SJCRH30 (cell line): Measurements from ENCODE around the gene LRRC3B. TPM values are rescaled to one million over a fixed set of nuclear protein-coding genes. Genes with fewer than 3 reads are reported as not detected.

Experiments used
- DNase-seq, 2 experiments: peaks; one replicate each; pipeline ENCODE4 v3.0.0-alpha.2; 2015 to 2020
- H3K27ac ChIP-seq: fragments of 250-450 bp; sonication (Bioruptor Pico); 2 replicates; pipeline ENCODE4 v1.5.1; 2020; ENCODE audit warnings: mild to moderate bottlenecking, moderate library complexity
- H3K27me3 ChIP-seq: fragments of 250-450 bp; sonication (Bioruptor Pico); 2 replicates; pipeline ENCODE4 v1.5.1; 2020; ENCODE audit warnings: mild to moderate bottlenecking, moderate library complexity
- H3K36me3 ChIP-seq: fragments of 250-450 bp; sonication (Bioruptor Pico); 2 replicates; pipeline ENCODE4 v1.5.1; 2020; ENCODE audit warnings: mild to moderate bottlenecking, moderate library complexity
- H3K4me1 ChIP-seq: fragments of 250-450 bp; sonication (Bioruptor Pico); 2 replicates; pipeline ENCODE4 v1.5.1; 2020; ENCODE audit warnings: mild to moderate bottlenecking, moderate library complexity
- H3K4me3 ChIP-seq: fragments of 250-450 bp; sonication (Bioruptor Pico); 2 replicates; pipeline ENCODE4 v1.5.1; 2020; ENCODE audit warnings: mild to moderate bottlenecking, moderate library complexity
- H3K9me3 ChIP-seq: fragments of 250-450 bp; sonication (Bioruptor Pico); replicated peaks from 2 replicates; pipeline ENCODE4 v1.5.1; 2020; ENCODE audit warnings: mild to moderate bottlenecking, moderate library complexity
- total RNA-seq: library from RNA; depleted of rRNA; stranded (reverse); fragments of >200 nt; shearing (Covaris generic); gene quantifications from 2 replicates; pipeline ENCODE4 v1.2.3, GENCODE V29; 2014

The LRRC3B gene
- total RNA-seq, 1 experiment from 2014 or later: not detected

DNA sequence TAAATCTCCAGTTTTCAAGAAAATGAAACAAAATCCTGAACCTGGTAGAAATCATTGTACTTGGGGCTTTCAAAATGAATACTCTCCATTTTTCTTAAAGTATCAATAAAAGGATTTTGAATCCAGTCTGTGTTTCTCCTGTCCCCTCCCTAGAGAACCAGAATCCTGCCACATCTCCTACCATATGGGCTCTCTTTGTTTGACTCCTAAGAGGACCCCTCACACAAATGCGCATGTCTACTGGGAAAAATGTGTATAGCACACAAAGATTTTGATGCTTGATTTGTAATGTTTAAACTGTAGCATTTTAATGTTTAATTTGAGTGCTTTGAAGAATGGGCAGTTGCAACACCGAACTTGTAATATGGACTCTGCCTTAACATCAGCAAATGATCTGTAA is 25.9 kb downstream of the LRRC3B start:
- Histone ChIP-seq H3K4me1 (peaks cover 10% of the 10 kb centered on the region), H3K4me3 (no peak overlapping the region), H3K27me3 (peaks cover 6% of the 10 kb centered on the region), H3K36me3 (no peaks in the 10 kb centered on the region), H3K9me3 (no peaks in the 10 kb centered on the region), H3K27ac (no peak overlapping the region)
- DNase-seq: no peak

DNA sequence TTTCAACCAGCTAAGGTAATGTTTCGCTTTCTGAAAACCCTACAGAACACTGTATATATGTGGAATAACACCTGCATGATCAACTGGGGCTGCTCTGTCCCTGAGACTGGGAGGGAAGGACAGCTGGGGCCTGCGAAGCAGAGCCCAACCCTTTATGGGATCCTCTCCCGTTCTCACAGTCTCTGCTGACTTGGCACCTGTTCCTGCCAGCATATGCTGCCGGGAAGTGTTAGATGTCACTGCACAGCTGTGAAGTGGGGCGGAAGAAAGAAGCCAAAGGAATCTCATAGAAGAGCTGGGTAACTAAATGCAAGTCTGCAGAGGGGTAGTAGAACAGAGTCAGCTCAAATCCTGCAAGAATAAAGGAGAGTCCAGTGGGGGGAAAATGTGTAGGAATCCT is 29.6 kb downstream of the LRRC3B start:
- Histone ChIP-seq H3K36me3 (no peaks in the 10 kb centered on the region), H3K9me3 (no peaks in the 10 kb centered on the region), H3K4me1 (peaks cover 10% of the 10 kb centered on the region), H3K4me3 (no peak overlapping the region), H3K27ac (no peak overlapping the region), H3K27me3 (no peaks in the 10 kb centered on the region; the same call in 1 of the 2 replicates)
- DNase-seq: peak; percentile 89 to 97

DNA sequence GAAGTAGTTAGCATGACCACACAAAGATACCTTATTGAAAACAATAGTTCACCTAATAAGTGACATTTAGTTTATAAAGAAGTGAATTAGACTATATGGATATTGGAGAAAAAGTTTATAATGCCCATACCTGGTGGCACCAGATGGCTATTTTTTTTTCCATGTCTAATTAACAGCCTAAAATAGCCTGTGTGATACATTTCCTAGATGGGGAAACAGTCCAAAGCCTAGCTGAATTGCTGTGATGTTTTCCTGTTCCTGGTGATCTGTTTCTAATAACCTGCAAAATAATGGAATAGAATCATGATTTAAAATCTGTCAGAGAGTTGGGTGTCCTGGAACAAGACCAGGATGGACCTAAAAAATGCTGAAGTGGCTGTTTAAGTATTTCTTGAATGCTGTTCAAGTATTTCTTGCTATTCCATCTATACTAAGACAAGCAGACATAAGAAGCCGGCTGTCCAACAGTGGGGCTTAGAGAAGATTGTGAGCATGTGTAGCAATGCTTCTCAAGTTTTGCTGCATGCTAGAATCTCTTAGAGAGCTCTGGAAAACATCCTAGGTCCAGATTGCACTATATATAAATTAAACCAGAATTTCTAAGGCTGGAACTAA is 31.3 kb downstream of the LRRC3B start:
- peaks cover 10% of the 10 kb centered on the region for H3K4me1 ChIP-seq
- peaks cover 2% of the 10 kb centered on the region; the same call in 1 of the 2 replicates for H3K27me3 ChIP-seq
- no peak overlapping the region for H3K4me3 ChIP-seq
- no peak overlapping the region for H3K27ac ChIP-seq
- H3K9me3 ChIP-seq: no peaks in the 10 kb centered on the region
- no peaks in the 10 kb centered on the region for H3K36me3 ChIP-seq
- no peak for DNase-seq

DNA sequence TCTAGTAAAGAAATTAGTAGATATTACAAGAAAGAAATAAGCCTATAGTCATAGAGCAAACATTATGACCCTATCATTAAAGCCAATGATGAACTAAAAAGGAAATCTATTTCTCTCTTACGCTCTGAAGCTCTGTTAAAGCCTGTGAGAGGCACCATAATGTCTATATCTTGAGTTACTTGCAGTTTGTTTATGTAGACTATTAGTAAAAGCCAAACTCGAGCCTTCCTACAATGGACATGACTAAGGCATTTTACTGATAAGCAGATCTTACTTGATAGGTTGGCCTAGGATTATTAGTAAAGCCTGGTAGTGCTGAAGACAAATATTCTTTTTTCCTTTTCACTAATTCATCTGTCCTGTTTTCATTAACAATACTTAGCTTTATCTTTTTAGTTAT is 32.7 kb downstream of the LRRC3B start:
- peaks cover 10% of the 10 kb centered on the region for H3K4me1 ChIP-seq
- no peak overlapping the region for H3K27ac ChIP-seq
- 0 out of 2 replicates have a peak, but pooled peaks cover 2% of the 10 kb centered on the region for H3K27me3 ChIP-seq
- H3K36me3 ChIP-seq: no peaks in the 10 kb centered on the region
- H3K4me3 ChIP-seq: no peak overlapping the region
- no peak for DNase-seq
- H3K9me3 ChIP-seq: no peaks in the 10 kb centered on the region

DNA sequence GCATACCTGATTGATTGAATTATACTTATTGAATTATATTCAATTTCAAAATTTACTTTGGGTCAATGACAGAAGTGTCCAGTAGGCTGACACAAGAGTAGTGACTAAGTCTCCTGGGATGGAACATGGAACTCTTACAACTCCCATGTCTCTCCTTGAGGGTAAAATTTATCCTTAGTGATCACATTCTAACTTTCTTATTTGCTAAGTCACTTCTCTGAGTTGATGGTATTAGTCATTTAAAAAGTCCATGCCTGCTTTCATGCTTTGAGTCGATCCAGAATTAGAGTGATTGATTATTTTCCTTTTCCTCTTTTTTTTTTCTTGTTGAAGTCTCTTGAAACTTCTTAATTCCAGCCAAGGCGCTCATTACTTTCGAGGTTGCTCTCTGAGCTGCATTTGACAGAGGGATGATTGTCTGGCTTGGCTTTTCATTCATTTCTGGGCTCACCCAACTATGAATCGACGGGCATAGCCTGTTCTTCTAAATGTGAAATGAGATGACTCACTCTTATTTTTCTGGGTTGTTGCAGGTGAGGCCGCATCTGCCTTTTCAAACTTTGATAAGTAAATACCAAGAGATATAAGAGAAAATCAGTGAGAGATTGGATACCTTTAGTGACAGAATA is 34.9 kb downstream of the LRRC3B start:
- 0 out of 2 replicates have a peak, but pooled peaks cover 2% of the 10 kb centered on the region for H3K27me3 ChIP-seq
- no peak for DNase-seq
- H3K27ac ChIP-seq: no peak overlapping the region
- H3K4me3 ChIP-seq: no peak overlapping the region
- peaks cover 4% of the 10 kb centered on the region; the same call in 1 of the 2 replicates for H3K4me1 ChIP-seq
- H3K36me3 ChIP-seq: no peaks in the 10 kb centered on the region
- H3K9me3 ChIP-seq: no peaks in the 10 kb centered on the region

DNA sequence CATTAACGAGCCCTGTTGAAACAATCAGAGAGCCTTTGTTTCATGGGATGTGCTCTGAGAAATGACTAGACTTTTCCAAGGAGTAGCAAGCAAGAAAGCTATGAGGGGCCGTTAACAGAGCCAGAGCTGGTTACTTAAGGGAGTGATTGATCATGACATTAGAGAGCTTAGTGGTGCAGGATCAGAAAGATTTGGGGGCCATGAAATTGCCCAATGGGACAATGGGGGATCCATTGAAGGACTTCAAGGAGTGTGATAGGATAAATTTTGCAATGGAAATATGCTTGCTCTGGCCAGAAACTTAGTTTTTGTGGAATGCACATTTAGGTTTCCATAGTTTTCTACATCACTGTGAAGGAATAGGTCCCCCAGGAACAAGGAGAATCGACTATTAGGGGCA is 45.6 kb downstream of the LRRC3B start:
- Histone ChIP-seq H3K4me1 (no peaks in the 10 kb centered on the region), H3K4me3 (no peak overlapping the region), H3K27ac (no peak overlapping the region), H3K9me3 (no peaks in the 10 kb centered on the region), H3K27me3 (no peaks in the 10 kb centered on the region), H3K36me3 (no peaks in the 10 kb centered on the region)
- no peak for DNase-seq

DNA sequence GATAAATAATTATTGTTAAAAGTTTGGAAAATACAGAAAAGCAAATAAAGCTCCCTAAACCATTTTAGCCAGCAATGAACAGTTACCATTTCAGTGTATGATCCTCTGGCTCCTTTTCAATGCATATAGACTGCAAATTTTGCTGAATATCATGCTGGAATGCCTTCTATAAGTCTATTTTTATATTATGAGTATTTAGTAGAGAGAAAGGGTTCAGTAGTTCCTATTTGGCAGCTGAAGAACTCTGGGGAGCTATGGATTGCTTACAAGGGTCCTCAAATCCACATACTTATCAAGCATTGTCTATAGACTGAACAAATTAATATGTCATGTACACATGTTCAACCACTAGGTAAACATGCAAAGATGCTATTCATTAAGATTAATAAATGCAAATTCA is 46.1 kb downstream of the LRRC3B start:
- Histone ChIP-seq H3K4me1 (no peaks in the 10 kb centered on the region), H3K27me3 (no peaks in the 10 kb centered on the region), H3K36me3 (no peaks in the 10 kb centered on the region), H3K27ac (no peak overlapping the region), H3K4me3 (no peak overlapping the region), H3K9me3 (no peaks in the 10 kb centered on the region)
- no peak for DNase-seq

DNA sequence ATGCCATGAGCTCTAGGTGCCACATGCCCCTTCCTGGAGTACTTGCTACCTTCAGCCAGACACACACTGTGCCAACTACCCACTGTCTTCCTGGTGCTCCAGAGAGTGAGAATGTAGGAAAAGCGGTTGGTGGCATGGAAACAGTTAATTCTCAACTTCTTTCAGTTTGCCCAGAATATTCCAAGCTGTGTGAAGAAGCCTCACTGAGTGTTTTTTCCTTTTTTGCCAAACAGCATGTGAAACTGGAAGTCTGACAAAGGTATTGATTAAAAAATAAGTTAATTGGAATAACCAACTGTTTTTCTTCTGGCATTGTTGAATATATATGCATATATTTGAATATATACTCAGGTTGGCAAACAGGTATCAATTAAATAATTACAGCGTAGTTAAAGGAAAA is 52.8 kb downstream of the LRRC3B start:
- no peaks in the 10 kb centered on the region for H3K4me1 ChIP-seq
- no peak overlapping the region for H3K4me3 ChIP-seq
- H3K36me3 ChIP-seq: no peaks in the 10 kb centered on the region
- H3K27ac ChIP-seq: no peak overlapping the region
- H3K27me3 ChIP-seq: no peaks in the 10 kb centered on the region
- H3K9me3 ChIP-seq: no peaks in the 10 kb centered on the region
- no peak for DNase-seq

DNA sequence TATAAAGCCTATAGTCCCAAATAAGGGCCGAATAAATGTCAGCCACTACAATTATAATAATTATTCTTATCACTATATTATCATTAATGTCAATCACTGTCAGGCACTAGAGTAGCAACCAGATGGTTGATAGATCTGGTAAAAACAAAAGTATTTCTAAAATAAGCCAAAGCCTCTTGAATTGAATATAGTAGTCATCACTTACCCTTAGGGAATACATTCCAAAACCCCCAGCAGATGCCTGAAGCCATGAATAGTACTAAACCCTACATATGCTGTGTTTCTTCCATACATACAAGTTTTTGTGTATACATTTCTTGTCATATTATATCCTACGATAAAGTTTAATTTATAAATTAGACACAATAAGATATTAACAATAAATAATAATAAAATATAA is 59.1 kb downstream of the LRRC3B start:
- Histone ChIP-seq H3K4me3 (no peak overlapping the region), H3K9me3 (no peaks in the 10 kb centered on the region), H3K36me3 (no peaks in the 10 kb centered on the region)

DNA sequence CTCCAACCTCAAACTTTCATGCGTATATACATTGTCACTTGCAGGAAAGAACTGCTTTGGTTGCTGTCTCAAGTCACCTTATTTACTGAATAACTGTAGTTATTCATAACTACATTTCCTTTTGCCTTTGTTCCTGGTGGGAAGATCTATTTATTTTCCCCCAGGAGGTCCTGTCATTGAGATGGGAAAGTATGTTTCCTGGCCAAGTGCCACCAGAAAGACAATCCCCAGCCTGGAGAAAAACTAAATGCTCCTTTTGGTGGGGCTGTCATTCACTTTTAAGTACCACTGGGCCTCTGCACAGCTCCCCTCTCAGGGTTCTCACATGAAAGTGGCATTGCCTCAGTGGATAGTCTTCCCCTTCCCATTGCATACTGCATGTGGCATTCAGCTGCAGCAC is 59.8 kb downstream of the LRRC3B start:
- Histone ChIP-seq H3K27me3 (no peaks in the 10 kb centered on the region), H3K9me3 (no peaks in the 10 kb centered on the region), H3K36me3 (no peaks in the 10 kb centered on the region), H3K4me3 (no peak overlapping the region), H3K27ac (no peak overlapping the region), H3K4me1 (no peaks in the 10 kb centered on the region)
- no peak for DNase-seq

More for the DNA sequence above, 59.1 kb downstream of the LRRC3B start:
- Histone ChIP-seq H3K27me3 (no peaks in the 10 kb centered on the region), H3K4me1 (no peaks in the 10 kb centered on the region), H3K27ac (no peak overlapping the region)
- no peak for DNase-seq

DNA sequence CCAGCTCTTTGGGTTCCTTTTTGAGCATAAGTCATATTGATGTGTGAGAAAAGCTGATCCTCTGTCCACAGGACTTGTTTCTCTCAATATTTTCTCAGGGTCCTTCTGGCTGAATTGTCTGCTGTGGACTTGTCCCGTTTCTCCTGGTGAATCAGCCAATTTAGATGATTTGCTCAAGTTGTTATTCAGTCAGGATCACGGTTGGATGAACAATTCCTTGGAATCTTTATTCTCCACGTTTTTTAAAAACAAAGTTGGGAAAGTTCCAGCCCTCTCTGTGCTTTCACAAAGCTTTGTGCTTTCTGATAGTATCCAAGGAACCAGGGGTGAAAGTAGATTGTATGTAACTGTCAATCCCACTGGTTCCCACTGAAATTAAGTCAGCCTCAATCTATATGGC is 61.3 kb downstream of the LRRC3B start:
- no peak for DNase-seq
- H3K9me3 ChIP-seq: no peaks in the 10 kb centered on the region
- no peak overlapping the region for H3K4me3 ChIP-seq
- H3K27ac ChIP-seq: no peak overlapping the region
- H3K4me1 ChIP-seq: no peaks in the 10 kb centered on the region
- H3K27me3 ChIP-seq: no peaks in the 10 kb centered on the region
- no peaks in the 10 kb centered on the region for H3K36me3 ChIP-seq

DNA sequence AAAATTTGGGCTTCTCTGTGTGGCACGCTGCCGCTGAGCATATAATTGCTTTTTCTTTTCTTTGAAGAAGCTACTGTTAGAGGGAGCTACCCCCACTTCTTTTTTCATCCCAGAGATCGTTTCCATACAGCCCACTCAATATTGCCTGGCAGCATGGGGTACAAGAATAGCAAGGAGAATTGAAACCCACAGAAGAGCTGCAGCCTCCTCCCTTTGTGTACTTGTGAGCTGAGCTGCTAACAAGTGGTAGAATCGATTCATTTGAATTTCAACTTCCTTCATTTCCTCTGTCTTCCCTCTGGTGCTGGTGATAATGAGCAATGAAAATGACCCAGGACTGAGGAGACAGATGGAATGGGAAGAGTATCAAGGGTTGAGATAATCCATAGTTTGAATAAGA is 64.9 kb downstream of the LRRC3B start:
- no peaks in the 10 kb centered on the region for H3K36me3 ChIP-seq
- H3K4me3 ChIP-seq: no peak overlapping the region
- H3K27me3 ChIP-seq: no peaks in the 10 kb centered on the region
- H3K27ac ChIP-seq: no peak overlapping the region
- H3K4me1 ChIP-seq: no peaks in the 10 kb centered on the region
- no peaks in the 10 kb centered on the region for H3K9me3 ChIP-seq
- DNase-seq: no peak

DNA sequence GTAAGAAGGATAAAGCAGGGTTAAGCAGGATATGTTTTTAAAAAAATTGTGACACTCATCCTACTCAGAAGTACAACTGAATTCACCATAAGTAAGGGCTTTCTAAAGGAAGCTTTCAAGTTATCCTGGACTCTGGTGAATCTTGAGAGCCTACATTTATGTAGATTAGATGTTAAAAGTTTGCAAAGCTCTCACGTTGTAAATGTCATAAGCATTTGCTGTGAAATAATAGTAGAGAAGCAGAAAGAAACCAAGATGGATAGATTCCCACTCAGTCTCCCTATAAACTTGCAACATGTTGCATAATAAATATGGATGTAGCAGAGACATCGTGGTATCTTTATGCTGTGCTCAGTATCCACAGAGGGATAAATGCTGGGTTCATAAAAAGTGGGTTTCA is 77.0 kb downstream of the LRRC3B start:
- Histone ChIP-seq H3K9me3 (no peaks in the 10 kb centered on the region), H3K4me3 (no peak overlapping the region), H3K27me3 (no peaks in the 10 kb centered on the region), H3K27ac (no peak overlapping the region), H3K36me3 (no peaks in the 10 kb centered on the region), H3K4me1 (no peaks in the 10 kb centered on the region)
- no peak for DNase-seq

DNA sequence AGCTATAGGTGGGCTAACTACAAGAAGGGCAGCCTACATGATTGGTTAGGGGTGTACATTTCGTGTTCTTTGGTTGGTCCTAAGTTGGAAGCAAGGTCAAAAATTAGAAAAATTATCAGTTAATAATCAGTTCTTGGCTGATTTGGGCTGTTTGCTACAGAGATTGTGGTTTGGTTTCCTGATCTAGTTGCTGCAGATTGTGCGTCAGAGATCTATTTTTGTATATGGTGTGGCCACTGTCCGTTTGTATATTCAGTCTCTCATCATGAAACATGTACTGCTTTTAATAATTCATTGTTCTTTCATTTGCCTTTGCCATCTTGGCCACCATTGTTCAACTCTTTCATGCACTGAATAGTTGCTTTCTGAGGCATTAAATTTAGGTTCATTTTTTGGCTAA is 80.9 kb downstream of the LRRC3B start:
- H3K4me1 ChIP-seq: no peaks in the 10 kb centered on the region
- H3K9me3 ChIP-seq: no peaks in the 10 kb centered on the region
- H3K27ac ChIP-seq: no peak overlapping the region
- DNase-seq: no peak
- H3K27me3 ChIP-seq: no peaks in the 10 kb centered on the region; the same call in 1 of the 2 replicates
- H3K36me3 ChIP-seq: no peaks in the 10 kb centered on the region
- no peak overlapping the region for H3K4me3 ChIP-seq

DNA sequence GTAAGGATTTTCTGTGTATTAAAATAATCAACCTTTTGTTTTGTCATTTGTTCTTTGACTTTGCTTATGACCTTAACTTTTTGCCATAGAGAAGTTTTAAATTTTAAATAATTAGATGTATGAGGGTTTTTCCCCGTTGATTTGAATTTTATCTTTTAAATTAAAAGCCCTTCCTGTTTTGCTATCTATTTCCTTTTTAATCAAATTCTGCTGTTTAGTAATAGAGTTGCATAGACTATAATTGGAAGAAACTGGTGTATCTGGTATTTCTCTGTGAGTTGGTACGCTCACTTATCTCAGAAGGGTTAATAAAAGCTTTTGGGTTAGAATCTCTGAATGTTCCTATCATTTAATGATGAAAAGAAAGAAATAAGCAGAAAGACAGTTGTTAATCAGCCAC is 82.2 kb downstream of the LRRC3B start:
- Histone ChIP-seq H3K27ac (no peak overlapping the region), H3K4me1 (no peaks in the 10 kb centered on the region), H3K36me3 (no peaks in the 10 kb centered on the region), H3K4me3 (no peak overlapping the region), H3K27me3 (no peaks in the 10 kb centered on the region; the same call in 1 of the 2 replicates), H3K9me3 (no peaks in the 10 kb centered on the region)
- DNase-seq: no peak

DNA sequence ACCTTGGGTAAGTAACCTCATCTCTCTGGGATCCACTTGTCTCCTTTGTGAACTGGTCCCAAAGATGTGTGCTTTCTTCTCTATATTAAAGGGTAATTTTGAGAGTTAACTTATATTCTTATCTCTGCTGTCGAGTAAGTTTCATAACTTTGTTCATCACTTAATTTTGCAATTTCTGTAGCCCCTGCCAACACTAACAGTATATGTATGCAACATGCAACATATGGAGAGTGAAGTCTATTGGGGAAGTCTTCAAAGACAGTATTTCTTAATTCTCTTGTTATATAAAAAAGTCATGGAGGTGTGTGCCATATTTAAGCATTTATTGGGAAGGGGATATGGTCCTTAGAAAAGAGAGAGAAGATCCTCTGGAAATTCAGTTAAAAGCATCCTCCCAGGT is 85.9 kb downstream of the LRRC3B start:
- no peaks in the 10 kb centered on the region for H3K36me3 ChIP-seq
- H3K27me3 ChIP-seq: no peaks in the 10 kb centered on the region; the same call in 1 of the 2 replicates
- H3K4me3 ChIP-seq: no peak overlapping the region
- no peaks in the 10 kb centered on the region; the same call in 1 of the 2 replicates for H3K9me3 ChIP-seq
- H3K27ac ChIP-seq: no peak overlapping the region
- no peak for DNase-seq
- no peaks in the 10 kb centered on the region for H3K4me1 ChIP-seq
